Panc1 (cell line): Measurements from ENCODE around the gene SZT2. TPM values are rescaled to one million over a fixed set of nuclear protein-coding genes. Genes with fewer than 3 reads are reported as not detected.

ENCODE experiments used
- ATAC-seq: fragments of 200-7000 bp; cut with Tn5 transposase; 2 replicates; pipeline ENCODE4 v1.9.1; 2020; ENCODE audit warnings: mild to moderate bottlenecking, moderate library complexity
- BruUV-seq: library from RNA; stranded (reverse); fragments of 400-500 nt; replicated peaks from 2 replicates; lab custom pipeline; 2021; lab: Mats Ljungman, UMichigan
- CTCF ChIA-PET: fragments of 300-600 bp; sonication (Branson Sonifier 250); formaldehyde crosslinking; loops from one replicate; lab custom pipeline; 2022; ENCODE audit warnings: antibody characterized with exemption; lab: Charles Lee
- POLR2A ChIA-PET: fragments of 300-600 bp; sonication (Branson Sonifier 250); formaldehyde crosslinking; loops from one replicate; lab custom pipeline; 2022; ENCODE audit warnings: antibody characterized with exemption; lab: Charles Lee
- DNase-seq: peaks from one replicate; pipeline ENCODE4 v3.0.0-alpha.2; 2010; ENCODE audit warnings: low read depth, low spot score
- H3K27ac ChIP-seq: 2 replicates; pipeline ENCODE4 v1.5.1; 2011; ENCODE audit warnings: mild to moderate bottlenecking, low read length, inconsistent platforms
- H3K27me3 ChIP-seq: fragments of 200-500 bp; sonication (Bioruptor generic); 2 replicates; pipeline ENCODE4 v1.6.0; 2014; ENCODE audit warnings: low read length, inconsistent platforms; ENCODE audit not compliant: control insufficient read depth, insufficient read depth
- H3K36me3 ChIP-seq: fragments of 200-500 bp; sonication (Bioruptor generic); 2 replicates; pipeline ENCODE4 v1.5.1; 2014; ENCODE audit warnings: inconsistent platforms, mild to moderate bottlenecking, low read length, moderate library complexity; ENCODE audit not compliant: control insufficient read depth, insufficient read depth
- H3K4me1 ChIP-seq: 2 replicates; pipeline ENCODE4 v1.5.1; 2011; ENCODE audit warnings: inconsistent platforms, mild to moderate bottlenecking, low read length, moderate library complexity; ENCODE audit not compliant: control insufficient read depth, insufficient read depth
- H3K4me3 ChIP-seq, 2 experiments: 2 replicates each; pipeline ENCODE4 v1.5.1; 2011 to 2012; ENCODE audit warnings: low read depth in 2 of 2, low read length in 2 of 2, mild to moderate bottlenecking in 2 of 2, inconsistent platforms in 1 of 2, moderate library complexity in 1 of 2
- H3K9me3 ChIP-seq: fragments of 200-500 bp; sonication (Bioruptor generic); 2 replicates; pipeline ENCODE4 v1.5.1; 2014; ENCODE audit warnings: low read depth, mild to moderate bottlenecking, inconsistent platforms, low read length, moderate library complexity; ENCODE audit not compliant: control insufficient read depth, insufficient read depth
- CTCF ChIP-seq: fragments of 450-650 bp; IDR thresholded peaks from 2 replicates; pipeline ENCODE4 v1.5.1; 2017; ENCODE audit warnings: mild to moderate bottlenecking
- POLR2AphosphoS5 ChIP-seq: IDR thresholded peaks from 2 replicates; pipeline ENCODE4 v1.6.1; 2012; ENCODE audit warnings: mild to moderate bottlenecking, low read depth, low read length, moderate library complexity
- REST ChIP-seq, 2 experiments: IDR thresholded peaks; 2 replicates each; pipeline ENCODE4 v1.6.1; 2011 to 2012; ENCODE audit warnings: low read depth in 2 of 2, control low read depth in 1 of 2, low read length in 1 of 2, mild to moderate bottlenecking in 1 of 2, moderate library complexity in 1 of 2; ENCODE audit not compliant: insufficient read depth in 1 of 2
- SIN3A ChIP-seq: IDR thresholded peaks from 2 replicates; pipeline ENCODE4 v1.6.1; 2012; ENCODE audit warnings: low read depth, mild to moderate bottlenecking, low read length, moderate library complexity, borderline replicate concordance; ENCODE audit not compliant: insufficient read depth
- TCF7L2 ChIP-seq: IDR thresholded peaks from 2 replicates; pipeline ENCODE4 v1.6.1; 2011; ENCODE audit warnings: mild to moderate bottlenecking, low read depth, low read length, inconsistent platforms
- in situ Hi-C: cut with HindIII; loops from 2 replicates; pipeline ENCODE4 v1.10.0; 2016; ENCODE audit warnings: low sequenced_read_pairs, low pct_unique_long_range_greater_than_20kb
- intact Hi-C: fragments of 100-400 bp; cut with micrococcal nuclease; formaldehyde crosslinking; loops from one replicate; pipeline ENCODE4 v1.10.0; 2022; ENCODE audit not compliant: unreplicated experiment
- total RNA-seq: library from RNA; stranded (reverse); gene quantifications from one replicate; pipeline ENCODE4 v1.2.1, GENCODE V29; 2021; ENCODE audit not compliant: unreplicated experiment

SZT2 gene
- total RNA-seq, 1 experiment from 2014 or later, result 40.2 TPM

- ChIA-PET CTCF (no interaction called here), POLR2A (no interaction called here)
- no peaks in the 10 kb centered on the region for H3K27me3 ChIP-seq
- no peak overlapping the region for H3K4me3 ChIP-seq
- H3K36me3 ChIP-seq, result no peaks in the 10 kb centered on the region; the same call in 1 of the 2 replicates
- no peak for TF ChIP-seq CTCF
- TF ChIP-seq TCF7L2, result no peak
- TF ChIP-seq SIN3A, result no peak
- TF ChIP-seq REST (IDR thresholded peaks at IDR 0.05; ENCODE audit: insufficient read depth in 1 of 2, low read depth in 2 of 2, low read length in 1 of 2), result no peak
- no peak for TF ChIP-seq POLR2AphosphoS5
- no peak overlapping the region for H3K27ac ChIP-seq
- H3K4me1 ChIP-seq, result no peaks in the 10 kb centered on the region
- no TSS peak for BruUV-seq
- DNase-seq, result no peak
- no peaks in the 10 kb centered on the region for H3K9me3 ChIP-seq
- no peak for ATAC-seq
- intact Hi-C loops (no loop called here), in situ Hi-C loops (no loop called here)
These were observed 38.2 kb downstream of the SZT2 start for GRCh38 chr1:43427941-43428340.

GRCh38 chr1:43430831-43431230 lies 41.1 kb downstream of the SZT2 start:
- BruUV-seq, result no TSS peak
- DNase-seq (no peak), ATAC-seq (no peak)
- CTCF ChIA-PET, result no interaction called here
- POLR2A ChIA-PET, result no interaction called here
- Histone ChIP-seq H3K27me3 (no peaks in the 10 kb centered on the region), H3K9me3 (no peaks in the 10 kb centered on the region), H3K36me3 (no peaks in the 10 kb centered on the region; the same call in 1 of the 2 replicates), H3K4me1 (no peaks in the 10 kb centered on the region), H3K27ac (no peak overlapping the region), H3K4me3 (no peak overlapping the region)
- intact Hi-C loops (no loop called here), in situ Hi-C loops (no loop called here)
- TF ChIP-seq CTCF, result no peak
- no peak for TF ChIP-seq SIN3A
- no peak for TF ChIP-seq TCF7L2
- no peak for TF ChIP-seq REST (IDR thresholded peaks at IDR 0.05; ENCODE audit: insufficient read depth in 1 of 2, low read depth in 2 of 2, low read length in 1 of 2)
- TF ChIP-seq POLR2AphosphoS5, result no peak
